ENCODE data around the gene CCDC3. TPM values are rescaled to one million over a fixed set of nuclear protein-coding genes. Genes with fewer than 3 reads are reported as not detected.

Gene CCDC3
- total RNA-seq, 1 donor from 2014 or later, result 0.09 TPM

DNA sequence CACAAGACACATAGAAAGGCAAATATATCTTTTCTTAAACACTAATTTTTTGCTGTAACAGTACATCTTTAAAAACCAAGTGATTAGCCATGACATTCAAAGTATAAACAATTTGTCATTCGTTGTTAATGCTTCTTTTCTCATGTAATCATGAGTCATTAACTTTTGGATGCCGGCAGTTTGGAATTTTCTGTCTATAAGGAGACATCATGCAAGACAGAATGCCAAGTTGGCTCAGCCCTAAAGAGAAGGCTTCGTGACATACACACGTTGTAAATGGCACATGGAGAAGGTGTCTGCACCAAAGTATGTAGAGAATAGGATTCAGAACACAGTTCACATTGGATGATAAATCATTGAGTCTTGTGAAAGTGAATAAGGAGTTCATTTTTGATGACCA is 35.9 kb downstream of the CCDC3 start:
- Mint-ChIP-seq H3K4me1 (no peaks in the 10 kb centered on the region), H3K27me3 (peaks cover 1% of the 10 kb centered on the region), H3K9me3 (peaks cover 12% of the 10 kb centered on the region), H3K36me3 (ENCODE audit: low read depth) (no peaks in the 10 kb centered on the region), H3K4me3 (no peak overlapping the region), H3K27ac (no peak overlapping the region)
- intact Hi-C loops (cut with micrococcal nuclease), result no loop called here
- DNase-seq, result no peak

DNA sequence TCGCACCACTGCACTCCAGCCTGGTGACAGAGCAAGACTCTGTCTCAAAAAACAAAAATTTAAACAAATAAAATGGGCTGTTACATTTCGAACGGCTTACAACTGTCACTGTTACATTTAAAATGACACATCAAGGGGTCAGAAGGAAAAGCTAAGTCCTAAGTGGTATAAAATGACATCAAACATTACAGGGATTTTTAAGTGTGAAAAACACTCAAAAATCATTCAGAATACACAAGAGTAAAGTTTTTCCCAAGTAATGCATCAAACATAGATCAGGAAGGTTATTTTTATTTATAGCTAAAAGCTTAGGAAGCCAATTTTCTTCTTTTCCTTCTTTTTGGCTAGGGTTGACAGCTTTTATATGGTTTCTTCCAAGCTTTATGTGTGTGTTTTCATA is 39.0 kb downstream of the CCDC3 start:
- no peak overlapping the region for H3K4me3 Mint-ChIP-seq
- DNase-seq, result no peak
- H3K27me3 Mint-ChIP-seq, result peaks cover 1% of the 10 kb centered on the region
- no peaks in the 10 kb centered on the region for H3K4me1 Mint-ChIP-seq
- no peak overlapping the region for H3K27ac Mint-ChIP-seq
- no peaks in the 10 kb centered on the region for H3K36me3 Mint-ChIP-seq (ENCODE audit: low read depth)
- intact Hi-C loops (cut with micrococcal nuclease), result no loop called here
- peaks cover 5% of the 10 kb centered on the region for H3K9me3 Mint-ChIP-seq

DNA sequence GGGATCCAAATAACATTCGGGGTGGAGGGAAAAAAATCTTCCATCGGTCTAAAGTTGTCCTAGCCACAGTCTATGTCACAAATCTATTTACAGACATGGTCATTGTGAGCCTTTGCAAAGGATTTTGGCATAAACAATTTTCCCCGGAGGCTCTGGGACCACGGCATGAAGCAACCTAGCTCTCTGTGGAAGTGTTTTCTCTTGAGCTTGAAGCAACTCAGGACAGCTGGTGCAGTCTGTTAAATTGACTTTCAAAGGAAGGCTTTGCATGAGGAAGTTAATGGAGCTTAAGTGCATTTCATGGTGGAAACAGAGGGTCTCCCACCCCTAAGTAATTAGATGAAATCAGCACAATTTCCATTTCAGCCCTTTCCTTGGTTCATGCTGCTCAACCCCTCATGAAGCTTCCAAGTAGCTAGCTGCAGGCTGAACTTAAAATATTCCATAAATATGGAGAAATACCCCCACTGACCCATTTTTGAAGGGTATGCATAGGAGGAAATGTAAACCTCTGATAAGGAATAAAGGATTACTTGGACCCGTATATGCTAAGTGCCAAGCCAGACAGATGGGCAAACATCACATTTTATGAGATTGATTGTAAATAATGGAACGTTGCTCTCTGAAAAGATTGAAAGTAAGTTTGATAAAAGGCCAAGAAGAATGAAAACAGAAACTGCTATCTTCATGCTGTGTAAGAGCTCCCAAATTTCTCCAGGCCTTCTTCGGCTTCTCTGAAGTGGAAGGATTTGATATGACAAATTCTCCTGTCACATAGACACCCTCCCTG is 39.9 kb downstream of the CCDC3 start:
- Mint-ChIP-seq H3K27me3 (peaks cover 1% of the 10 kb centered on the region), H3K36me3 (ENCODE audit: low read depth) (no peaks in the 10 kb centered on the region), H3K4me3 (no peak overlapping the region), H3K9me3 (no peaks in the 10 kb centered on the region), H3K27ac (no peak overlapping the region), H3K4me1 (no peaks in the 10 kb centered on the region)
- DNase-seq, result no peak
- intact Hi-C loops (cut with micrococcal nuclease), result no loop called here

DNA sequence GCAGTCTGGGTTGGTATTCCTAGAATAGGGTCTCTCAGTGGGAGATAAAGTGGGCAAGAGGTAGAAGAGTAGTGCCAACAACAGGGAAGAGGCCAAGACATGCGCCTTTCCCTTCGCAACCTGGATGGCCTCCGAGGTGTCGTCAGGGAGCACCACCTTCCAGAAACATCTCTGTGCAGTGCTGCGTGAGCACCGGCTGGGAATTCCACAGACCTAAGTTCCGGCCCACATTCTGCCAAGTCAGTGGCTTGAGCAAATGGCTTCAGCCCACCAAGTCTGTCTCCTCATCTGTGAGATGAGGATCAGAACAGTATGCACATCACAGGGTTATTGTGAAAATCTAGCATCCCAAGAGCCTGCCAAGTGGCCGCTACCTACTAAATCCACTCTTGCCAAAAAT is 40.6 kb downstream of the CCDC3 start:
- intact Hi-C loops (cut with micrococcal nuclease), result no loop called here
- no peak overlapping the region for H3K4me3 Mint-ChIP-seq
- H3K4me1 Mint-ChIP-seq, result no peaks in the 10 kb centered on the region
- no peaks in the 10 kb centered on the region for H3K36me3 Mint-ChIP-seq (ENCODE audit: low read depth)
- no peak overlapping the region for H3K27ac Mint-ChIP-seq
- H3K27me3 Mint-ChIP-seq, result peaks cover 1% of the 10 kb centered on the region
- H3K9me3 Mint-ChIP-seq, result no peaks in the 10 kb centered on the region
- DNase-seq, result no peak

DNA sequence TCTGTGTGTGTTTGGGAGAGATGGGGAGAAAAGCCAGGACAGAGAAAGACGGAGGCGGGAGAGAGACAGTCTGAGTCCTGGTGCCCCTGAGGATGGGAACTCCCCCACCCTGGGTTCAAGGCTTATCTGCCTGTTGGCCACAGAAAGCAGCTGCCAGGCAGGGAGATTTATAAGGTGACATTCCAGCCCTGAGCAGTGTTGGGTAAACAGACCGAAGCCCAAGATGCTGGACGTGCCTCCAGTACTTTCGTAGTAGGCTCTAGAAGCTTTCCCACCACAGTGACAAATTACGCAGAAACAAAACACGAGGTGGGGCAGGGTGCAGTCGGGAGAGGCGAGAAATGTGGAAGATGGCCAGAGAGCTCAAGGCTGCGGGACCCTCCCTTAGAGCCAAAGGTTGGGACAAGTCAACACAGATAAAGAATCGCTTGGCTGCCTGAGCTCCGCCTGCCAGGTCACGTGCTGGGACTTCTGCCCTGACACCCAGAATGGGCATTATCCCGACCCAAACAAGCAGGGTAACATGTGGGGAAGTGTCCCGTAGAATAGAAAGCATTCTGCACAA is 41.1 kb downstream of the CCDC3 start:
- no peak overlapping the region for H3K27ac Mint-ChIP-seq

DNA sequence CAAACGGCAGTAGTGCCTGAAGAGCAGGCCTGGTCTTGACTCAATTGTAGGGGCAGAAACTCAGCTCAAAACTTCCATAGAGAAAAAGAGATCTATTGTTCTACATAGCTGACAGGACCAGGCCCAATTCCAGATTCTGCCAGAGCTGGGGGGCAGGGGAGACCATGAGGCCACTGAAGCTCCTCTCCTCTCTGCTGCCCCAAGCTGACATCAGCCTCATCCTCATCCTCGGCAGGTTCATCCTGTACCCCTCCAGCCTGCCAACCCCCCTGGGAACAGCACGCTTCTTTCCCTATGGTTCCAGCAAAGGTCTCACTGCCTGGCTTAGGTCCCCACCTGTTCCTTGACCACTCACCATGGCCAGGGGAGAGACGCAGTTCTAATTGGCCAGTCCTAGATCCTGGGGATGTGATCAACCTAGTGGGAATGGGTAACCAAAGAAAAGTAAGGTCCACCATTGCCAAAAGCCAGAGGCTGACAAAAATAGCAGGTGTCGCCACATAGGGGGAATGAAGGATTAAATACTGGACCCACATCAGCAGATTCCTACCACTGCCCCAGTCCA is 42.9 kb downstream of the CCDC3 start:
- Mint-ChIP-seq H3K36me3 (ENCODE audit: low read depth) (no peaks in the 10 kb centered on the region), H3K27ac (no peak overlapping the region), H3K27me3 (peaks cover 1% of the 10 kb centered on the region), H3K4me3 (no peak overlapping the region), H3K4me1 (no peaks in the 10 kb centered on the region), H3K9me3 (peaks cover 2% of the 10 kb centered on the region)
- intact Hi-C loops (cut with micrococcal nuclease), result no loop called here
- DNase-seq, result no peak

More for the DNA sequence above, 41.1 kb downstream of the CCDC3 start:
- Mint-ChIP-seq H3K4me1 (no peaks in the 10 kb centered on the region), H3K9me3 (no peaks in the 10 kb centered on the region), H3K36me3 (ENCODE audit: low read depth) (no peaks in the 10 kb centered on the region), H3K4me3 (no peak overlapping the region), H3K27me3 (peaks cover 1% of the 10 kb centered on the region)
- no peak for DNase-seq
- intact Hi-C loops (cut with micrococcal nuclease), result no loop called here

DNA sequence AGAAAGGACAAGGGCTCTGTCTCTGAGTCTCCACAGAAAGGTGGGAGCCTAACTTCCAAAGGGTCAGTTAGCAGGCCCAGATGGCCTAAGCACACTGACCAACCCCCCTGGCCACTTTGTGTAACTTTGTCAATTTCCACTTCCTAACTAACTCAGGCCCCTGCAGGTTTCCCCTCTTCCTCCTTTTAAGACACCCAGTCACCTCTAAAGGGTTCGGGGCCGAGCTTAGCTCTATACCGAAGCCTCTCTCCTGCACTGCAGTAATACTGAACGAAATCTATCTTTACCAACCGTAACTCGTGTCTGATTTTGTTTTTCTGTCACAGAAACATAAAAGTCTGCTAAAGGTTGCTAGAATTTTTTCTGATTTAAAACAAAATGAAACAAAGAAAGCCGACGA is 44.4 kb downstream of the CCDC3 start:
- intact Hi-C loops (cut with micrococcal nuclease), result no loop called here
- Mint-ChIP-seq H3K27me3 (peaks cover 1% of the 10 kb centered on the region), H3K4me1 (no peaks in the 10 kb centered on the region), H3K36me3 (ENCODE audit: low read depth) (no peaks in the 10 kb centered on the region), H3K9me3 (peaks cover 15% of the 10 kb centered on the region), H3K27ac (no peak overlapping the region), H3K4me3 (no peak overlapping the region)
- no peak for DNase-seq

DNA sequence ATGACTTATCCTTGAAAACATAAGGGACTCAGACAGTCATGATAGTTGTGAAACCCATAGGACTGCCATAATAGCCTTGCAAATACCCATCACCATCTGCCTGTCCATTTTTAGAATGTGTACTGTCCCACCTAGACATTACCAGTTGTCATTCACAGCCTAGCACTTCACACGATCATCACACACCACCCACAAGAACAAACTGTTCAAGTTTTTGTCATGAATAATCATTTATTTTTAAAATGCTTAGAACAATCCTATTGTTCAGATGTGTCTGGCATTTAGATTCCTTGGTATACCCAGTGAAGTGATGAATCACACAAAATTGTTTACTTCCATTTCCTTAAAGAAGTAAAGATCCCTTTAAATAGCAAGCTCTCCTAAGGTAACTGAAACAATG is 46.6 kb downstream of the CCDC3 start:
- no peaks in the 10 kb centered on the region for H3K27me3 Mint-ChIP-seq
- no peak for DNase-seq
- intact Hi-C loops (cut with micrococcal nuclease), result no loop called here
- H3K36me3 Mint-ChIP-seq (ENCODE audit: low read depth), result no peaks in the 10 kb centered on the region
- H3K4me3 Mint-ChIP-seq, result no peak overlapping the region
- H3K9me3 Mint-ChIP-seq, result peaks cover 18% of the 10 kb centered on the region
- no peaks in the 10 kb centered on the region for H3K4me1 Mint-ChIP-seq
- no peak overlapping the region for H3K27ac Mint-ChIP-seq

DNA sequence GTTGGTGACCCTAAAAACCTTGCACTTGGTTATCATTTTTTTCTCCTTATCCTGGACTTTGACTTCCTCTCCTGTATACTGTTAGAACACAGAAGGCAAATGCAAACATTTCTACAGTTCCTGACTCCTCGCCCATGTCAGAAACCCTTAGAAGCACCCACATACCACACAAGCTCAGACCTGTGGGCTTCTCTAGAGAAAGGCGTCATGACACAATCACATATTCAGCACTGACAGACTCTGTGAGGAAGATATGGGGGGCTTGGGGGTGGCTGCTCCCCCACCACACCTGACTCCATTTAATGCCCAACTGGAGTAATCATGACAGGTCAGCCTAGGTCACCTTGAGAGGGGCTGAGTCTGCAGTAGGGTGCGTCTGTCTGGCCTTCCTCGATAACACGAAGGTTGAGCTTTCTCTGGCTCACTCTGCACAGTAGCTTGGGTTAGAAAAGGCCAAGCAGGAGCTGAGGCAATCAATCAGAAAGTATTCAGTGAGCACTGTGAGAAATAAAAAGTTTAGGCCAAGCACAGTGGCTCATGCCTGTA is 50.9 kb downstream of the CCDC3 start:
- Mint-ChIP-seq H3K4me1 (no peaks in the 10 kb centered on the region), H3K27me3 (no peaks in the 10 kb centered on the region), H3K36me3 (ENCODE audit: low read depth) (no peaks in the 10 kb centered on the region), H3K27ac (no peak overlapping the region), H3K4me3 (no peak overlapping the region), H3K9me3 (peaks cover 18% of the 10 kb centered on the region)
- no peak for DNase-seq
- intact Hi-C loops (cut with micrococcal nuclease), result no loop called here

DNA sequence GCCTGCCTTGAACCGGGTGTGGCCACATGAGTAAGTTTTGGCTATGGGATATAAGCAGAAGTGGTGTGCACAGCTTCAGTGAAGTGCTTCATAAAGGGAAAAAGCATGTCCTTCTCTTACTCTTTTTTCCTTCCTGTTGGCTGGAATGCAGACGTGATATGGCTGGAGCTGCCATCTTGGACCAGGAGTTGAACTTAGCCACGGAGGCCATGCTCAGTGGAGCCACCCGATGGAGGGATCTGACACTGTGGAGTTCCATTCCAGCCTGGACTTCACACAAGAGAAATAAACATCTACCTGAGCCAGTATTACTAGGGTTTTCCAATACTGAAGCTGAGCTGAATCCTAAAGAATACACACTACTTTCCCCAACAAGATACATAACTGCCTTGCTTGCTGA is 52.3 kb downstream of the CCDC3 start:
- Mint-ChIP-seq H3K9me3 (peaks cover 18% of the 10 kb centered on the region), H3K27me3 (no peaks in the 10 kb centered on the region), H3K27ac (no peak overlapping the region), H3K4me1 (no peaks in the 10 kb centered on the region), H3K36me3 (ENCODE audit: low read depth) (no peaks in the 10 kb centered on the region), H3K4me3 (no peak overlapping the region)
- DNase-seq, result no peak
- intact Hi-C loops (cut with micrococcal nuclease), result no loop called here

DNA sequence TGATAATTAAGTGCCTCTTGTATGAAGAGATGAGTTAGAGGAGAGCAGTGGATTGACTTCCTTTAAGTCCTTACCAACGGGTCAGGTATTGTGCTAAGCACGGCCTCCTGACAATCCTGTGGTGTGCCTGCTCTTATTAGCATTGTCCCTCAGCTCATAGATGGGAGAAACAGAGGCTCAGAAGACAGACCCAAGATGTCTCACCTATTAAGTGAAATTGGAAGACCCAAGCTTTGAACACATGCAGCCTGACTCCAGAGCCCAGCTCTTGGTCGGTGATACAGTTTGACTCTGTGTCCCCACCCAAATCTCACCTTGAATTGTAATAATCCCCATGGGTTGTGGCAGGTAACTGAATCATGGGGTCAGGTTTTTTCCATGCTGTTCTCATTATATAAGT is 53.8 kb downstream of the CCDC3 start:
- intact Hi-C loops (cut with micrococcal nuclease), result no loop called here
- Mint-ChIP-seq H3K9me3 (peaks cover 7% of the 10 kb centered on the region), H3K4me1 (no peaks in the 10 kb centered on the region), H3K27me3 (peaks cover 2% of the 10 kb centered on the region), H3K27ac (no peak overlapping the region), H3K36me3 (ENCODE audit: low read depth) (no peaks in the 10 kb centered on the region), H3K4me3 (no peak overlapping the region)
- DNase-seq, result no peak

DNA sequence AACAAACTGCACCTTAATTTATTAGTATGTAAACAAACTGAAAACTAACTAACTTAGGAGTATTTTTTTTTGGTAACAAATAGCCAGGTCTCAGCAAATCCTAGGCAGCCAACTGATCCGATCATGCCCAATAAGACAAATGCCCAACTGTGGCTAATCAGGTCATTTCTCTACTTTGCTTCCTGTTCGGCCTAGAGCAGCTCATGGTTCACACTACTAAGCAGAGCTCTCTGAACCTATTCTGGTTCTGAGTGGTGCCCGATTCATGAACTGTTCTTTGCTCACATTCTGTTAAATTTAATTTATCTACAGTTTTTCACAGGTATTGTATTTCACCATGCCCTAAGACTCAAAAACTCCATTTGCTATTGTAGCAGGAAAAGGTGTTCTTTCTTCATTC is 55.1 kb downstream of the CCDC3 start:
- no peak overlapping the region for H3K27ac Mint-ChIP-seq
- H3K4me1 Mint-ChIP-seq, result no peaks in the 10 kb centered on the region
- H3K9me3 Mint-ChIP-seq, result no peaks in the 10 kb centered on the region
- DNase-seq, result no peak
- no peak overlapping the region for H3K4me3 Mint-ChIP-seq
- H3K36me3 Mint-ChIP-seq (ENCODE audit: low read depth), result no peaks in the 10 kb centered on the region
- H3K27me3 Mint-ChIP-seq, result peaks cover 2% of the 10 kb centered on the region
- intact Hi-C loops (cut with micrococcal nuclease), result no loop called here

DNA sequence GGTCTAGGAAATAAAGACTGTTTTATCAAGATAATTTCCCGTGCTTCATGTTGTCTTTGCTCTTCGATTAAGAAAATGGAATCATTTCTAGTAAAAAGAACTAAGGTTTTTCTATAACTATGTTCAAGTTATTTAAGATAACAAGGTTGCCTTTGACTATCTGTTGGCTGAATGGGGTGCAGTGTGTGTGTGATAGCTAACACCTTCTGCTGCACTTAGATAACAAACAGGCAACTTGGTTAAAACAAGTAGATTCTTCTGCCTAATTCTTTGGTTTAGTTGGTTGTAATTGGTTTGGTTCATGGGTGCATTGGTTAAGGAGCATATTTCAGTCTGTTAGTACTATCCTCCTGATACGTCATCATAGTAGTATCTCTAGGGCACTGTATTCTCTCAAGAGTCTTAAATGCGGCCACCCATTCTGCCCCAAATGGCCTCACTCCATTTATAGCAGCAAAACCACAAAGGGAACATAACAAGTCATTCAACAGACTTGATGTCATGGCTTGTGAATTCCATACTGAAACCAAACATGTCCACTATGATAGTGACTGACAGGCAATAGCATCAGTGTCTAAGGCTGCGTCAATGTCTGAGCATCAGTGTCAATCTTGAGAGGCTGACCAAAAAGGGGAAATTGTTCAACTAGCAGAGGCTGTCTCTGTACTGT is 55.7 kb downstream of the CCDC3 start:
- no peak overlapping the region for H3K4me3 Mint-ChIP-seq
- H3K36me3 Mint-ChIP-seq (ENCODE audit: low read depth), result no peaks in the 10 kb centered on the region
- DNase-seq, result no peak
- peaks cover 2% of the 10 kb centered on the region for H3K27me3 Mint-ChIP-seq
- H3K9me3 Mint-ChIP-seq, result no peaks in the 10 kb centered on the region
- intact Hi-C loops (cut with micrococcal nuclease), result no loop called here
- no peaks in the 10 kb centered on the region for H3K4me1 Mint-ChIP-seq
- no peak overlapping the region for H3K27ac Mint-ChIP-seq

DNA sequence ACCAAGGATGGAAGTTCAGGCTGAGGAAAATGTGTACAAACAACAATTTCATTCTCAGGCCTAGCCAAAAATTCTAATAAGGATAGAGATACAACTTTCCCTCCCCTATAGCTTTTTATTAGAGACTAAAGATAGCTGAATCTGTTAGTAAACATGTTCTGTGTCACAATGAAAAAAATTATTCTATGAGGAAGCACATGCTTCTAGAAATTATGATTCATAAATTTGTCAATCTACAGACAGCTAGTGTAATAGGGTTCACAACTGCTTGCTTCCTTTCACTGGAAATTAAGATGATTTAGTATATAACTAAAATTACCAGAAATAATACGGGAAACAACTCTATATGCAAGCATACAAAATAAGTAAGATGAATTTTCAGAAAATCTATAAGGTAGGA is 56.6 kb downstream of the CCDC3 start:
- intact Hi-C loops (cut with micrococcal nuclease), result no loop called here
- Mint-ChIP-seq H3K36me3 (ENCODE audit: low read depth) (no peaks in the 10 kb centered on the region), H3K27ac (no peak overlapping the region), H3K9me3 (no peaks in the 10 kb centered on the region), H3K27me3 (peaks cover 2% of the 10 kb centered on the region), H3K4me1 (no peaks in the 10 kb centered on the region), H3K4me3 (no peak overlapping the region)
- no peak for DNase-seq
